HL-60/S4 (cell line): ENCODE results near the gene LRP6.
"Not testable (repeated sequence)": the region's sequence is repeated elsewhere in the genome, so short reads cannot be mapped to it uniquely, and the experiment has no call there.

Experiments
- in situ Hi-C: fragments of 300-500 bp; cut with MboI; formaldehyde crosslinking; loops from 2 replicates; pipeline ENCODE4 v1.14.3; 2022; ENCODE audit warnings: low sequenced_read_pairs

Gene LRP6

DNA sequence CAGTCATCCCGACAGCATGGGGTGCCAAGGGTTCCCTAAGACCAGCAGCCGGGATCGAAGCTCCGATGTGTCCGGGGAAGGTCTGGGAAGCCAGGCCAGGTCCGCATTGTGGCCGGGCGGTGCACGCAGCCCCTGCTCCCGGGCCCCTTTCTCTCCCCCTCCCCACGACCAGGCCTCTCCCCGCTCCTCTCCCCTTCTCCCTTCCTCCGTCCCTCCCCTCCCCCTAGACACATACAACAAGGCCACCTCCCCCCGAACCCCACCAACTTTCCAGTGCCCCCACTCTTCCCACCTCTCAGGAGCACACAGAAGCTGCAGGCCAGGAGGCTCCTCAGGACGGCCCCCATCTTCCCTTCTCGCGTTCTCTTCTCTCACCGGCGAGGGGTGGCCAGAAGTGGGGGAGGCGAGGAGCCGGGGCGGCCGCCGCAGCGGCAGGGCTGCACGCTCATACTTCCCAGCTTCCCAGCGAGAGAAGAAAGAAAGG lies 413 bp downstream of the LRP6 start:
- in situ Hi-C loops, result no loop called here

DNA sequence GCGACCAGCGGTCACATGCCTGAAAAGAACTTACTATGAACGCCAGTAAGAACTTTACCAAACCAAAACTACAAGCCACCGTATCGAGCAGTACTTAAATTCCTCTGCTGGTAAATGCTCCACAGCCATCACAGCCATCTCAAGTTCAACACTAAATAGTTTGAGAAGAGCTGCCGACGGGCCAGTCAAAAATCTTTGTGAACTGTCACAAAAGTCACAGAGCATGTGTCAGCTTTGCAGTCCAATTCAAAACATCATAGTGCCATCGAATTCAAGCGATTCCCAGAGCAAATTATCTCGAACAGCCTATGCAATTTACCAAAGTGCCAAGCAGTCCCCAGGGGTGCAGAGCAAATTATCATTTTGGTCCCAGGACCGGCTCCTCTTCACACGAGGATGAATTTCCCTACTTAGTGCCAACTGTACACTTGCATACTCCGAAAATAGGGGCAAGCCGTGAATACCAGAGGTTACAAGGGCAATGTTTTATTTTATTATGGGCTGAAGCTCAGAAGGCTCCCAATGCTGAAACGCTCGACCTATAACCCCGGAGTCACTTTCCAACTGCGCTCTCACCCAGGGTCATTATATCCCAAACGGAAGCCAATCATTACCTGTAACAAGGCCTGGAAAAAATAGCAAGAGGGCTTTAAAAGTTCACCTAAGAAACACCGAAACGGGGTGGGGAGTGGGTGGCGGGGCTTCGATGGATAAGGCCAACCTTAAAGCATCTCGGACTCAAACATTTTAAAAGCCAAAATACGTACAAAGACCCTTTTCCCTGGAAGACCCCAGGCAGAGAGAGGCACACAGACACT lies 1.1 kb downstream of the LRP6 start:
- in situ Hi-C loops, result no loop called here

DNA sequence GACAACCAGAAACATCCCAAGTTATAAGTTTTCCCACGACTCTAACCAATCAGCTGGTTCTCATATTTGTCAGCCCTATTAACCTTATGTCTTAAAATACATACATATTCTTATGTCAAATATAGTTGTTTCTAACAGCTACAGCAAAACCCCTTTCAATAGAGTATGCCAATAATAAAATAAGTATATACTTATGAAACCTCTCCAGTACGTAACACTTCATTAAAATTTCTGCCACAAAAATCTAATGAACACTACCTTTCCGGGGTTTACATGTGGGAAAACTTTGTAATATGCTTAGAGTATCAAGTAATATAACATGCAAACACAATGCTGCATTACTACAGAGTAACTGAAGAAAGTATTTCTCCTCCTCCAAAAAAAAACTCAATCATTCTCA lies 1.8 kb downstream of the LRP6 start:
- in situ Hi-C loops, result no loop called here

DNA sequence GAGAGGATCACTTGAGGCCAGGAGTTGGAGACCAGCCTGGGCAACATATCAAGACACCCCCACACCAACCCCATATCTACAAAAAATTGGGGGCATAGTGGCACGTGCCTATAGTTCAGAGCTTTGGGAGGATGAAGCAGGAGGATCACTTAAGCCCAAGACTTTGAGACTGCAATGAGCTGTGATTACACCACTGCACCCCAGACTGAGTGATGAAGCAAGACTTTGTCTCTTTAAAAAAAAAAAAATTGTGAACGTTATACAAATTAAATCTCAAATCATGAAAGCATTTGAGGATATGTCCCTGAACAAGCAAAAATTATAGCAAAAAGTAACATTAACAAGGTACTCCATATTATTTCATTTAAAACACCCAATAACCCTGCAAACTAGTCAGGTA lies 2.9 kb downstream of the LRP6 start:
- in situ Hi-C loops, result no loop called here

DNA sequence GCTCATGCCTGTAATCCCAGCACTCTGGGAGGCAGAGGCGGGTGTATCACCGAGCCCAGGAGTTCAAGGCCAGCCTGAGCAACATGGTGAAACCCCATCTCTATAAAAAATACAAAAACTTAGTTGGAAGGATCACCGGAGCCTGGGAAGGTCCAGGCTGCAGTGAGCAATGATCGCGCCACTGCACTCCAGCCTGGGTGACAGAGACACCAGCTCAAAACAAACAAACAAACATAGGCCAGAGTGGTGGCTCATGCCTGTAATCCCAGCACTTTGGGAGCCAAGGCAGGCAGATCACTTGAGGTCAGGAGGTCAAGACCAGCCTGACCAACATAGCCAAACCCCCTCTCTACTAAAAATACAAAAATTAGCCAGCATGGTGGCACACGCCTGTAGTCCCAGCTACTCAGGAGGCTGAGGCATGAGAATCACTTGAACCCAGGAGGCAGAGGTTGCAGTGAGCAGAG lies 10.5 kb downstream of the LRP6 start:
- in situ Hi-C loops, result not testable (repeated sequence)

DNA sequence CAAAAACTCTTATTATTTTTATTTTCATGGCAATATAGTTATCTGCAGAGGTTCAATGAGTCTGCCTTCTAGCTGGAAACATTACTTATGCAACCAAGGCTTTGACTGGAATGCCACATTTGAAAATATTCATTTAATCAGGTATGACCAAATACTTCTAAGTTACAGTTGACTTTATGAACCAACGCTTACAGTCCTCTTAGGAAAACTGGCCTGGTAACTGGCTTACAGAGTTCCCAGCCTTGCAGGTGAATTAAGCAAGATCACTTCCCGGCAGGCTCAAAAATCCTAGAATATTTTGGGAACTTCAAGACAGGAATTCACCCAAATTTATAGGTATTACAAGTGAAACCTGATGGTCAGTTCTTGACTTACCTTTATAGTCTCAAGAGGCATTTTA lies 12.3 kb downstream of the LRP6 start:
- in situ Hi-C loops, result no loop called here

- in situ Hi-C loops, result no loop called here
These were observed 17.4 kb downstream of the LRP6 start for GRCh38 chr12:12249216-12250050.

GRCh38 chr12:12247584-12247983 lies 19.3 kb downstream of the LRP6 start:
- in situ Hi-C loops, result no loop called here

- in situ Hi-C loops, result no loop called here
These were observed 22.5 kb downstream of the LRP6 start for GRCh38 chr12:12244341-12244740.

- in situ Hi-C loops, result no loop called here
These were observed 26.0 kb downstream of the LRP6 start for GRCh38 chr12:12240662-12241340.

DNA sequence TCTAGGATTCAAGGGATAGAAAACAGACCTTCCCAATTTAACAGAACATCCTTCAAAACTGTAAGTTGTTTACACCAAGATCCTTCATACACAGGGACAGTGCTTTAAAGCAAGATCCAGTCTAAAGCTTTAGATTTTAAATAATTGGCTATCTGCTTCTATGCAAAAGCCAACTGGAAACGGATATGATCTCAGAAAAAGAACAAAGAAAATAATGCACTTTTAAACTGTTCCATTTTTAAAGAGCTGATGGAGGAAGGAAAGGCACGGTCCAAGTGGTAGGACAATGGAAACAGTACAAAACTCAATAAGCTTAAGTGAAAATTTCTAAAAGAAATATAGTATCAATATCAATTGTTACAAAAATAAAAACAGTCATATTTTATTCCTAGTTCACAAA lies 27.7 kb downstream of the LRP6 start:
- in situ Hi-C loops, result no loop called here

DNA sequence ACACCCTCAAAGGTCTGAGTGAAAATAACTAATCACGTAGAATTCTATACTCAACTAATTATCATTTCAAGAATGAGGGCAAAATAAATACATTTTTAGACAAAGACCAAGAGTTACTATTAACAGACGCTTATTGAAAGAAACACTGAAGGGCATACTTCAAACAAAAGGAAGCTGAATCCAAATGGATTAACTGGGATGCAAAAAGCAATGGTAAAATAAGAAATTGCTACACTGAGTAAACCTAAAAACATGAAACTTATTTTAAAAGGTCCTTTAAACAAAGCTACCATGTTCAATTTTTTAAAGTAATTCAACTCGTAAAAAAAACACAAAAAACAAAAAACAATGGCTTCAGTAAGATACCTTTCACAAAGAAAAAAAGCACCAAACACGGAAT lies 28.2 kb downstream of the LRP6 start:
- in situ Hi-C loops, result no loop called here

DNA sequence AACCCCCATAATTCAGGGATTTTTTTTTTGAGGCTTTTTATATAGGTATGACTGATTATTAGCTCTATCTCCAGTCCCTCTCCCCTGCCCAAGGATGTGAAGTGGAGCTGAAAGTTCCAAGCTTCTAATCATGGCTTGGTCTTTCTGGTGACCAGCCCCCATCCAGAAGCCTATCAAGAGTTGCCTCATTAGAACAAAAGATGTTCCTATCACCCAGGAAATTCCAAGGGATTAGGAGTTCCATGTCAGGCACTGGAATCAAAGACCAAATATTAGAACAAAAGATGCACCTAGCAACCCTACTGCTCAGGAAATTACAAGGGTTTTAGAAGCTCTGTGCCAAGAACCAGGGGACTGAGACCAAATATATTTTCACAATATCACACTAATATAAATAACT lies 29.9 kb downstream of the LRP6 start:
- in situ Hi-C loops, result no loop called here

DNA sequence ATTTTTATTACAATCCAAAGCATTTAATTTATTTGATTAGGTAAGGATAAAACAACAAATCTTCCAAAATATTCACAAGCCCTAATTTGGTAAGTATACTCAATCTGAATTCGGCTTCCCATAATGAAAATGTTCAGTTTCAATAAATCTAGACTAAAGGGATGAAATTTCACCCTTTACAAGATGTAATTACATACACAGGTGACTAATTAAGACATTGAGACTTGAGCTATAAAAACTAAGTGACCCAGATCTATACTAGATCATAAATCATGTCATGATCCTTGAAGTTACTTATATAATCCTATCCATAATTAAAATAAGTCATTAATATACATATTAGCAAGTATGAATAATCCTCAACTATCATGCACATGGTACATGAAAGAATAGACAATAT lies 36.6 kb downstream of the LRP6 start:
- in situ Hi-C loops, result no loop called here

GRCh38 chr12:12229556-12230092 lies 37.2 kb downstream of the LRP6 start:
- in situ Hi-C loops, result no loop called here

GRCh38 chr12:12228402-12228801 lies 38.4 kb downstream of the LRP6 start:
- in situ Hi-C loops, result no loop called here

- in situ Hi-C loops, result no loop called here
These were observed 40.7 kb downstream of the LRP6 start for GRCh38 chr12:12226187-12226586.

DNA sequence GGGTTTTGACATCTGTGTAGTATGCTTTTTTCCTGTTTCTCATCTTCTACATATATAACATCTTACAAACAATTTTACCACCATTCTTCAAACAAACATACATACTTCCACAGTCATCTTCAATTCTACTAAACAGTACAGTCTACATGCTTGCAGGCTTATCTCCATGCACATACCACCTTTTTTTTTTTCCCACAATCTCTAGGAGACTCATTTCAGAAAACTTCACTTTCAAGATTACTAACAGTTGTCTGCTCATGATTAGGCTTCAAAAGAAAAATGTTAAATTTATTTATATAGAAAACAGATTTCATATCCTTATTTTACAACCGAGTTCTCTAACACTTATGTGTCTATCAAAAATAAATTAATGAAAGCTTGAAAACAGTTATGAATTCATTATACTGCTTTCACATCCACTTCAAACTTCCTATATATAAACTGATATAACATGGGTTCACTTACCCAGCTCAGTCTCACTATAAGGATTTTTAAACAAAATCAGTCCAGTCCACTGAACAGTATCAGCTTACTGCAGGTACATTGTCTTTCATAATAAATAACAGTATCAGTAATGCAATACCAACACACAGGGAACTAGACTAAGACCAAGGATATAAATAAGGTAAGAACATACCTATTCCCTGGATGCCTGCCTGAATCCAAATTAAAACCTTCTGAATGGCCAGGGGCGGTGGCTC lies 42.5 kb downstream of the LRP6 start:
- in situ Hi-C loops, result no loop called here

DNA sequence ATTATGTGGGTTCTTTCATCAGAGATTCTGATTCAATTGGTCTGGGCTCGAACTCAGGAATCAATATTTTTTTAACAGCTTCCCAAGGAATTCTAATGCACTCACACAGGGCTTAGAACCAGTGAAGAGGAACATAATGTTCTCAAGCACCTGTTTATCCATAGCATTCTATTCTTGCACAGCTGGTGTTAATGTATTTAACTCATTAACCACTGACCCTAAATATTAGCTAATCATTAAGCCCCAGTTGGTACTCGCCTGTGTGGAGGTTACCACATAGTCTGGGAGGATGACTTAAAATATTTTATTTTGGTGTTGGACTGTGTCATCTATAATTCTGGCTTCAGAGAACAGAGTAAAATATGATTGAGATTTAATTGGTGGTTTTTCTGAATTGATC lies 45.3 kb downstream of the LRP6 start:
- in situ Hi-C loops, result no loop called here

- in situ Hi-C loops, result no loop called here
These were observed 47.2 kb downstream of the LRP6 start for GRCh38 chr12:12219664-12220063.

DNA sequence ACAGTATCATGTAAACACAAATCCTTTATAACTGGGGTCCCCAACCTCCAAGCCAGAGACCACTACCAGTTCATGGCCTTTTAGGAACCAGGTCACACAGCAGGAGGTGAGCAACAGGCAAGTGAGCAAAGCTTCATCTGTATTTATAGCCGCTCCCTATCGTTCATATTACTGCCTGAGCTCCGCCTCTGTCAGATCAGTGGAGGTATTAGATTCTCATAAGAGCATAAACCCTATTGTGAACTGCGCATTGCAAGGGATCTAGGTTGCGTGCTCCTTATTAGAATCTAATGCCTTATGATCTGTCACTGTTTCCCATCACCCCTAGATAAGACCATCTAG lies 49.9 kb downstream of the LRP6 start:
- in situ Hi-C loops, result no loop called here
